DMS53 treated with DMSO at 0.1 percent for 48 hours (cell line): Measurements from ENCODE around the gene GLIPR1L2.
A peak's percentile ranks its signal among the peaks of the same experiment; 100 is the strongest.
"Not testable (repeated sequence)": the region's sequence is repeated elsewhere in the genome, so short reads cannot be mapped to it uniquely, and the experiment has no call there.

ENCODE experiments used
- DNase-seq: peaks from one replicate; lab custom pipeline; 2025; ENCODE audit not compliant: unreplicated experiment; lab: John Stamatoyannopoulos, UW

Gene GLIPR1L2

GRCh38 chr12:75390899-75391538 is at the start of gene GLIPR1L2:
Gene GLIPR1L2, plus strand, starts transcription at chr12:75391089. Its CDS starts 28 bp downstream, at chr12:75391117.
- peak; percentile 98 for DNase-seq

- DNase-seq: no peak
Measured at GRCh38 chr12:75341873-75342272, 49.0 kb upstream of the GLIPR1L2 start.

GRCh38 chr12:75345531-75345930 is 45.4 kb upstream of the GLIPR1L2 start:
- DNase-seq: peak; percentile 38

GRCh38 chr12:75346215-75346614 is 44.7 kb upstream of the GLIPR1L2 start:
- DNase-seq: not testable (repeated sequence)

GRCh38 chr12:75349946-75350345 is 40.9 kb upstream of the GLIPR1L2 start:
- no peak for DNase-seq

- DNase-seq: no peak
Measured at GRCh38 chr12:75350413-75350812, 40.5 kb upstream of the GLIPR1L2 start.

GRCh38 chr12:75354011-75354410 is 36.9 kb upstream of the GLIPR1L2 start:
- DNase-seq: no peak

GRCh38 chr12:75360920-75361319 is 30.0 kb upstream of the GLIPR1L2 start:
- no peak for DNase-seq

GRCh38 chr12:75361408-75361807 is 29.5 kb upstream of the GLIPR1L2 start:
- DNase-seq: no peak

GRCh38 chr12:75364919-75365318 is 26.0 kb upstream of the GLIPR1L2 start:
- DNase-seq: no peak

GRCh38 chr12:75366629-75367028 is 24.3 kb upstream of the GLIPR1L2 start:
- DNase-seq: no peak

GRCh38 chr12:75374971-75375370 is 15.9 kb upstream of the GLIPR1L2 start:
- DNase-seq: no peak

GRCh38 chr12:75378354-75378753 is 12.5 kb upstream of the GLIPR1L2 start:
- DNase-seq: no peak

- DNase-seq: peak; percentile 22
Measured at GRCh38 chr12:75389061-75389460, 1.8 kb upstream of the GLIPR1L2 start.

GRCh38 chr12:75389706-75390105 is 1.2 kb upstream of the GLIPR1L2 start:
- DNase-seq: no peak

GRCh38 chr12:75390156-75390898 is 562 bp upstream of the GLIPR1L2 start:
- peak; percentile 94 for DNase-seq

- DNase-seq: no peak
Measured at GRCh38 chr12:75404231-75404630, 13.3 kb downstream of the GLIPR1L2 start.

- DNase-seq: no peak
Measured at GRCh38 chr12:75407683-75408082, 16.8 kb downstream of the GLIPR1L2 start.

GRCh38 chr12:75409830-75410229 is 18.9 kb downstream of the GLIPR1L2 start:
- DNase-seq: no peak

- DNase-seq: no peak
Measured at GRCh38 chr12:75414671-75415070, 23.8 kb downstream of the GLIPR1L2 start.

- no peak for DNase-seq
Measured at GRCh38 chr12:75419841-75420240, 29.0 kb downstream of the GLIPR1L2 start.

GRCh38 chr12:75427491-75427890 is 36.6 kb downstream of the GLIPR1L2 start:
- no peak for DNase-seq

GRCh38 chr12:75428767-75429166 is 37.9 kb downstream of the GLIPR1L2 start:
- DNase-seq: no peak
